Measurements from ENCODE around the gene ASCC3. TPM values are rescaled to one million over a fixed set of nuclear protein-coding genes. Genes with fewer than 3 reads are reported as not detected.
"Not testable (repeated sequence)": the region's sequence is repeated elsewhere in the genome, so short reads cannot be mapped to it uniquely, and the experiment has no call there.

ASCC3 gene
- total RNA-seq, 6 experiments from 2014 or later: 96.1 to 101 (median 97.8) TPM

GRCh38 chr6:100745419-100746041, 135.6 kb downstream of the ASCC3 start:
- no peak for DNase-seq
- no peak overlapping the region for H3K27ac Mint-ChIP-seq
- H3K4me1 Mint-ChIP-seq (ENCODE audit: low read depth): peaks cover 10% of the 10 kb centered on the region
- H3K36me3 Mint-ChIP-seq (ENCODE audit: low read depth): peaks cover 44% of the 10 kb centered on the region
- peaks cover 3% of the 10 kb centered on the region; the same call in 1 of the 2 replicates for H3K27me3 Mint-ChIP-seq (ENCODE audit: insufficient read depth)
- peaks cover 5% of the 10 kb centered on the region; the same call in 1 of the 2 replicates for H3K9me3 Mint-ChIP-seq
- TF ChIP-seq CTCF (IDR thresholded peaks at IDR 0.05): no peak
- H3K4me3 Mint-ChIP-seq: no peak overlapping the region

- DNase-seq: no peak
- peaks cover 43% of the 10 kb centered on the region for H3K36me3 Mint-ChIP-seq (ENCODE audit: low read depth)
- no peak overlapping the region for H3K27ac Mint-ChIP-seq
- peaks cover 4% of the 10 kb centered on the region; the same call in 1 of the 2 replicates for H3K27me3 Mint-ChIP-seq (ENCODE audit: insufficient read depth)
- H3K9me3 Mint-ChIP-seq: peaks cover 17% of the 10 kb centered on the region
- no peak for TF ChIP-seq CTCF (IDR thresholded peaks at IDR 0.05)
- no peaks in the 10 kb centered on the region for H3K4me1 Mint-ChIP-seq (ENCODE audit: low read depth)
- H3K4me3 Mint-ChIP-seq: peak overlapping the region; percentile 5; the same call in 1 of the 2 replicates
Observed at GRCh38 chr6:100740439-100740838, 140.7 kb downstream of the ASCC3 start.

- Mint-ChIP-seq H3K9me3 (peaks cover 17% of the 10 kb centered on the region), H3K36me3 (ENCODE audit: low read depth) (peaks cover 36% of the 10 kb centered on the region)
- not testable (repeated sequence) for DNase-seq; H3K27ac Mint-ChIP-seq; H3K4me3 Mint-ChIP-seq; H3K4me1 Mint-ChIP-seq (ENCODE audit: low read depth); H3K27me3 Mint-ChIP-seq (ENCODE audit: insufficient read depth)
Observed at GRCh38 chr6:100737720-100738119, 143.4 kb downstream of the ASCC3 start.

- Mint-ChIP-seq H3K4me3 (no peak overlapping the region), H3K27ac (no peak overlapping the region), H3K9me3 (no peaks in the 10 kb centered on the region), H3K36me3 (ENCODE audit: low read depth) (no peaks in the 10 kb centered on the region), H3K27me3 (ENCODE audit: insufficient read depth) (no peaks in the 10 kb centered on the region; the same call in 1 of the 2 replicates), H3K4me1 (ENCODE audit: low read depth) (peaks cover 45% of the 10 kb centered on the region)
- DNase-seq: no peak
- TF ChIP-seq CTCF (IDR thresholded peaks at IDR 0.05): no peak
Observed at GRCh38 chr6:100731411-100731810, 149.7 kb downstream of the ASCC3 start.

GRCh38 chr6:100730001-100730980, 150.8 kb downstream of the ASCC3 start:
- H3K4me3 Mint-ChIP-seq: no peak overlapping the region
- no peaks in the 10 kb centered on the region for H3K9me3 Mint-ChIP-seq
- TF ChIP-seq CTCF (IDR thresholded peaks at IDR 0.05): no peak
- H3K27ac Mint-ChIP-seq: no peak overlapping the region; the same call in 1 of the 2 replicates
- H3K4me1 Mint-ChIP-seq (ENCODE audit: low read depth): peaks cover 46% of the 10 kb centered on the region
- DNase-seq: no peak
- H3K36me3 Mint-ChIP-seq (ENCODE audit: low read depth): no peaks in the 10 kb centered on the region
- no peaks in the 10 kb centered on the region; the same call in 1 of the 2 replicates for H3K27me3 Mint-ChIP-seq (ENCODE audit: insufficient read depth)
